ENCODE measurements around the gene SCN2B. TPM values are rescaled to one million over a fixed set of nuclear protein-coding genes. Genes with fewer than 3 reads are reported as not detected.

SCN2B gene
- total RNA-seq, 3 donors from 2014 or later (not counting 1 experiment from before 2014, with no cell fraction given), result not detected

DNA sequence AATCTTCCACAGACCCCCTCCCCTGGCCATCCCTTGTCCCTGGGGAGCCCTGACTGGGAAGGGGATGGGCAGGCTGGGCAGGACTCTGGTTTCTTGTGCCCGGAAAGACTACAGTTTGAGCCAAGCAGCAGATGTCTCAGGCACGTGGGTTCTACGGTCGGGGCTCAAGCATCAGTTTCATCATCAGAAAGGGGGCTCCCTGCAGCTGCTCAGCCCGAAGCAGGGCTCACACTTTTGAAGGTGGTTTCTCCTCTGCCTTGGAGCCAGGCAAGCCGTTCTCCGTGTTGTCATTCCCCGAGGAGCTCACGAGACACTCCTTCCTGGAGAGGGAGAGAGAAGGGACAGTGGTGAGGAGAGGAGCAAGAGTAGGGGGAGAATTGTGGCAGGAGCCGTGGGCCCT is 39.6 kb downstream of the SCN2B start:
- Histone ChIP-seq H3K36me3 (ENCODE audit: control insufficient read depth, insufficient read depth, low read length) (no peaks in the 10 kb centered on the region), H3K27ac (ENCODE audit: low read length) (no peak overlapping the region), H3K9me3 (ENCODE audit: control insufficient read depth, insufficient read depth, low read length) (no peaks in the 10 kb centered on the region), H3K27me3 (ENCODE audit: control insufficient read depth, insufficient read depth, low read length) (no peaks in the 10 kb centered on the region), H3K4me3 (ENCODE audit: low read length) (no peak overlapping the region), H3K4me1 (ENCODE audit: control insufficient read depth, insufficient read depth, low read length) (no peaks in the 10 kb centered on the region)
- intact Hi-C loops (cut with micrococcal nuclease), result no loop called here
- ATAC-seq (no peak), DNase-seq (no peak)
- no peak overlapping the region for H3K4me3 Mint-ChIP-seq
- no peaks in the 10 kb centered on the region for H3K9me3 Mint-ChIP-seq
- no peaks in the 10 kb centered on the region for H3K36me3 Mint-ChIP-seq
- H3K27ac Mint-ChIP-seq, result no peak overlapping the region
- TF ChIP-seq, protein P1, sequence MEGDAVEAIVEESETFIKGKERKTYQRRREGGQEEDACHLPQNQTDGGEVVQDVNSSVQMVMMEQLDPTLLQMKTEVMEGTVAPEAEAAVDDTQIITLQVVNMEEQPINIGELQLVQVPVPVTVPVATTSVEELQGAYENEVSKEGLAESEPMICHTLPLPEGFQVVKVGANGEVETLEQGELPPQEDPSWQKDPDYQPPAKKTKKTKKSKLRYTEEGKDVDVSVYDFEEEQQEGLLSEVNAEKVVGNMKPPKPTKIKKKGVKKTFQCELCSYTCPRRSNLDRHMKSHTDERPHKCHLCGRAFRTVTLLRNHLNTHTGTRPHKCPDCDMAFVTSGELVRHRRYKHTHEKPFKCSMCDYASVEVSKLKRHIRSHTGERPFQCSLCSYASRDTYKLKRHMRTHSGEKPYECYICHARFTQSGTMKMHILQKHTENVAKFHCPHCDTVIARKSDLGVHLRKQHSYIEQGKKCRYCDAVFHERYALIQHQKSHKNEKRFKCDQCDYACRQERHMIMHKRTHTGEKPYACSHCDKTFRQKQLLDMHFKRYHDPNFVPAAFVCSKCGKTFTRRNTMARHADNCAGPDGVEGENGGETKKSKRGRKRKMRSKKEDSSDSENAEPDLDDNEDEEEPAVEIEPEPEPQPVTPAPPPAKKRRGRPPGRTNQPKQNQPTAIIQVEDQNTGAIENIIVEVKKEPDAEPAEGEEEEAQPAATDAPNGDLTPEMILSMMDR (IDR thresholded peaks at IDR 0.05), result no peak
- WGBS (ENCODE audit: insufficient coverage), result 84% methylated on average over 10 of the region's 10 CpGs
- H3K4me1 Mint-ChIP-seq, result no peaks in the 10 kb centered on the region
- H3K27me3 Mint-ChIP-seq (ENCODE audit: low read depth in 2 of 2), result peaks cover 11 to 32% of the 10 kb centered on the region in 2 donors

DNA sequence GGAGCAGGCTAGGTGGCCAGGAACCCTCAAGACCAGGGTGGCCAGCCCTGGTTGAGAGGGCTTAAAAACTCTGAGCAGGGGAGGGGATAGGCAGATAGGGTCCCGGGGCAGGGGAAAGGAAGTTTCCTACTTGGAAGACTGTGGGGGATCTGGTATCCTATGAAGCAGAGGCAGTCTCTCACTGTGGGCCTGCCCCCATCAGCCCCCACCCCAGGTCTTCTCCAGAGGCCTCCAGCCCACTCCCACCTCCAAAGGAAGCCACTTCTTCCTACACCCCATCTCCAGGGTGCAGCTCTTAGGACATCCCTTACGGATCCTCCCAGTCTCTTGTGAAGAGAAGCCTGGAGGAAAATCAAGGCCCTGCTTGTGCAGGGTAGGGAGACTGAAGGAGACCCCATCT is 40.1 kb downstream of the SCN2B start:
- Histone ChIP-seq H3K27ac (ENCODE audit: low read length) (no peak overlapping the region), H3K27me3 (ENCODE audit: control insufficient read depth, insufficient read depth, low read length) (no peaks in the 10 kb centered on the region), H3K4me3 (ENCODE audit: low read length) (no peak overlapping the region), H3K9me3 (ENCODE audit: control insufficient read depth, insufficient read depth, low read length) (no peaks in the 10 kb centered on the region), H3K36me3 (ENCODE audit: control insufficient read depth, insufficient read depth, low read length) (no peaks in the 10 kb centered on the region), H3K4me1 (ENCODE audit: control insufficient read depth, insufficient read depth, low read length) (no peaks in the 10 kb centered on the region)
- TF ChIP-seq, protein P1 (IDR thresholded peaks at IDR 0.05), result no peak
- Mint-ChIP-seq H3K4me3 (no peak overlapping the region), H3K36me3 (no peaks in the 10 kb centered on the region), H3K9me3 (no peaks in the 10 kb centered on the region), H3K27ac (no peak overlapping the region), H3K4me1 (no peaks in the 10 kb centered on the region), H3K27me3 (ENCODE audit: low read depth in 2 of 2) (peaks cover 12 to 28% of the 10 kb centered on the region in 2 donors)
- DNase-seq (no peak), ATAC-seq (no peak)
- intact Hi-C loops (cut with micrococcal nuclease), result no loop called here
- 93% methylated on average over 2 of the region's 2 CpGs for WGBS (ENCODE audit: insufficient coverage)

DNA sequence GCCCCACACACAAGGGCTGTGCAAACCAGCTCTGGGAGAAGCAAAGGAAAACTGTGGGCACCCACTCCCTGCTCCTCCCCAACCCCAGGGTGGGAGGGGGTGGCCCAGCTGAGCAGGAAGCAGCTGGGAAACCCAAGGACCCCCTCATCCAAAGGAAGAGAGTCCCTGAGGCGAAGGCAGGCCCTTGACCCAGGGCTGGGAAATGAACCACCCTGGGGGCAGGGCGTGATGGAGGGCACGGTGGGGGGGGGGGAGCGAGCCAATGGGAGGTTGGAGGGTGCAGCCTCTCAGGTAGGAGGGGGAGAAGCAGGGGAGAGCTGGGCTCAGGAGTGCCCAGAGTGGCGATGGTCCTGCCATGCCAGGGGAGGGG is 40.7 kb downstream of the SCN2B start:
- TF ChIP-seq, protein P1 (IDR thresholded peaks at IDR 0.05), result no peak
- Histone ChIP-seq H3K9me3 (ENCODE audit: control insufficient read depth, insufficient read depth, low read length) (no peaks in the 10 kb centered on the region), H3K27ac (ENCODE audit: low read length) (no peak overlapping the region), H3K27me3 (ENCODE audit: control insufficient read depth, insufficient read depth, low read length) (no peaks in the 10 kb centered on the region), H3K4me1 (ENCODE audit: control insufficient read depth, insufficient read depth, low read length) (no peaks in the 10 kb centered on the region), H3K4me3 (ENCODE audit: low read length) (no peak overlapping the region), H3K36me3 (ENCODE audit: control insufficient read depth, insufficient read depth, low read length) (no peaks in the 10 kb centered on the region)
- peaks cover 13 to 25% of the 10 kb centered on the region in 2 donors for H3K27me3 Mint-ChIP-seq (ENCODE audit: low read depth in 2 of 2)
- intact Hi-C loops (cut with micrococcal nuclease), result no loop called here
- H3K27ac Mint-ChIP-seq, result no peak overlapping the region
- no peaks in the 10 kb centered on the region for H3K4me1 Mint-ChIP-seq
- WGBS (ENCODE audit: insufficient coverage), result 79% methylated on average over 4 of the region's 5 CpGs
- no peaks in the 10 kb centered on the region for H3K9me3 Mint-ChIP-seq
- no peaks in the 10 kb centered on the region for H3K36me3 Mint-ChIP-seq
- H3K4me3 Mint-ChIP-seq, result no peak overlapping the region
- ATAC-seq, result no peak
- DNase-seq, result no peak

DNA sequence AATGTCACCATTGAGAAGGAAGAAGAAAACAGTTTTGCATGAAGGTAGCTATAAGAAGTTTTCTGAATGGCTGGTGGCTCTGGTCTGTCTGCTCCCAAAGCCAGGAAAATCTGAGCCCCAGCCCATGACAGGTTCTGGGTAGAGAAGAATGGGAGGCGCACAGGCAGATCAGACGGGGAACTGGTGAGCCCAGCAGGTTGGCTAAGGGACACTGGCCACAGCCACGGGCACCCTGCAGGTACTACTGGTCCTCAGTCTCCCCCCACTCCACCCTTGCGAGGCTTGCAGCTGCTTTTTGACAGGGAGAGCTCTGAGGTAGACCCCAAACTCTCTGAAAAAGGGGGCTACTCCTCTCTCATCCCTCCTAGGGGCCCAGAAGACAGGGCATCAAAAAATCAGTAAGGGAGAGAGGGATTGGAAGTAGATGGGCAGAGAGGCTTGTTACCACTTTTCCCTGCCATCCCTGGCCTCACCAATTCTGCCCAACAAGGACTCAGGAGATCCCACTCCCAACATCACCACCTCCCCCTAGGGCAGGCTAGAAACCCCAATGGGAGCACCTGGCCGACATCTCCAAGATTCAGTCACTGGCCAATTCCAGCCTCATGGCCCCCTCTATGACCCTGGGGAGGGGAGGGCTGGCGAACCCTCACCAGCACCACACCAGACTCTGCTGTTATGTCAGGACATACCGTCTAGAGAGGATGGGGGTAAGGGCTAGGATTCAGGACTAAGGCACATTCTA is 41.2 kb downstream of the SCN2B start:
- Histone ChIP-seq H3K36me3 (ENCODE audit: control insufficient read depth, insufficient read depth, low read length) (no peaks in the 10 kb centered on the region), H3K9me3 (ENCODE audit: control insufficient read depth, insufficient read depth, low read length) (no peaks in the 10 kb centered on the region), H3K27me3 (ENCODE audit: control insufficient read depth, insufficient read depth, low read length) (no peaks in the 10 kb centered on the region), H3K4me3 (ENCODE audit: low read length) (no peak overlapping the region), H3K4me1 (ENCODE audit: control insufficient read depth, insufficient read depth, low read length) (no peaks in the 10 kb centered on the region), H3K27ac (ENCODE audit: low read length) (no peak overlapping the region)
- TF ChIP-seq, protein P1 (IDR thresholded peaks at IDR 0.05), result no peak
- peaks cover 9 to 20% of the 10 kb centered on the region in 2 donors for H3K27me3 Mint-ChIP-seq (ENCODE audit: low read depth in 2 of 2)
- no peaks in the 10 kb centered on the region for H3K4me1 Mint-ChIP-seq
- no peaks in the 10 kb centered on the region for H3K36me3 Mint-ChIP-seq
- no peak overlapping the region for H3K4me3 Mint-ChIP-seq
- H3K9me3 Mint-ChIP-seq, result no peaks in the 10 kb centered on the region
- H3K27ac Mint-ChIP-seq, result no peak overlapping the region
- intact Hi-C loops (cut with micrococcal nuclease), result no loop called here
- no peak for DNase-seq
- ATAC-seq, result no peak
- WGBS (ENCODE audit: insufficient coverage), result 81% methylated on average over 5 of the region's 7 CpGs

Measured in natural killer cell (primary cell).